SH-SY5Y (cell line): Measurements from ENCODE around the gene PTBP1.

ENCODE experiments used
- GATA2 ChIP-seq: IDR thresholded peaks from 2 replicates; pipeline ENCODE4 v1.6.1; 2011; ENCODE audit warnings: mild to moderate bottlenecking, low read depth, low read length
- GATA3 ChIP-seq: IDR thresholded peaks from 2 replicates; pipeline ENCODE4 v1.6.1; 2011; ENCODE audit warnings: low read depth, mild to moderate bottlenecking, low read length, moderate library complexity

GRCh38 chr19:840519-841206, 43.4 kb downstream of the PTBP1 start, which contains the start of gene PRTN3:
- no peak for TF ChIP-seq GATA3
- no peak for TF ChIP-seq GATA2
